ENCODE results near the gene RAB6B. TPM values are rescaled to one million over a fixed set of nuclear protein-coding genes. Genes with fewer than 3 reads are reported as not detected.
A peak's percentile ranks its signal among the peaks of the same experiment; 100 is the strongest.

Gene RAB6B
- total and polyA plus RNA-seq, 2 experiments from 2014 or later, result 2.6 to 3.0 TPM

DNA sequence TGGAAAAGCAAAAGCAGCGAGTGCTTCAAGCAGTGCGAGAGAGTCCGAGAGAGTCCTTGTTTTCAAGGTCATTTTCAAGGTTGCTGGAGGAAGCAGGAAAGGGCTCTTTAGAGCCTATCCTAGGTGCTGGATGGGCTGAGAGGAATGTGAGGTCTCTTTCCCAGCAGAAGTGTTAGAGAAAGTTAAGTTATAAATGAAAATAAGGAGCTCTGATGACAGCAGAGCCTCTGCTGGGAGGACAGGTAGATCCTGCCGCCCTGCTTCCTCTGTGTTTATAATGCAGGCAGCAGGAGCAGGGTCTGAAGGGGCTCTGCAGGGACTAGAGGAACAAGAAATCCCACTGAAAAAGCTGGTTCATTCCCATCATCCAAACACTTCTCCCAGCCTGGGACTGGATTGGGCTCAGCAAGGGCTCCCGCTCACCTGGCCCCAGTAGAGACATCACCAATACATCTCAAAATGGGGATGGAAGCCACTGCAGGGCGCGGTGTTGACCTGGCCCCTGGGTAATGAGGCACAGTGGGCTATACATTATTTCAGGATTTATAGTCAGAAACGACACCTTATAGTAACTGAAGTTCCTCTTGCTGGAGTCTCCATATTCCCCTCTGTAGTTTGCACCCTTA lies 41.5 kb upstream of the RAB6B start:
- no peaks in the 10 kb centered on the region for H3K27me3 ChIP-seq
- H3K4me3 ChIP-seq, result no peak overlapping the region
- no peaks in the 10 kb centered on the region for H3K36me3 ChIP-seq
- H3K4me1 ChIP-seq (ENCODE audit: low read depth), result peaks cover 3% of the 10 kb centered on the region
- DNase-seq (ENCODE audit: low read depth in 1 of 2, low spot score in 1 of 2), result peak in 1 of 2 donors; percentile 20
- TF ChIP-seq, protein P1, sequence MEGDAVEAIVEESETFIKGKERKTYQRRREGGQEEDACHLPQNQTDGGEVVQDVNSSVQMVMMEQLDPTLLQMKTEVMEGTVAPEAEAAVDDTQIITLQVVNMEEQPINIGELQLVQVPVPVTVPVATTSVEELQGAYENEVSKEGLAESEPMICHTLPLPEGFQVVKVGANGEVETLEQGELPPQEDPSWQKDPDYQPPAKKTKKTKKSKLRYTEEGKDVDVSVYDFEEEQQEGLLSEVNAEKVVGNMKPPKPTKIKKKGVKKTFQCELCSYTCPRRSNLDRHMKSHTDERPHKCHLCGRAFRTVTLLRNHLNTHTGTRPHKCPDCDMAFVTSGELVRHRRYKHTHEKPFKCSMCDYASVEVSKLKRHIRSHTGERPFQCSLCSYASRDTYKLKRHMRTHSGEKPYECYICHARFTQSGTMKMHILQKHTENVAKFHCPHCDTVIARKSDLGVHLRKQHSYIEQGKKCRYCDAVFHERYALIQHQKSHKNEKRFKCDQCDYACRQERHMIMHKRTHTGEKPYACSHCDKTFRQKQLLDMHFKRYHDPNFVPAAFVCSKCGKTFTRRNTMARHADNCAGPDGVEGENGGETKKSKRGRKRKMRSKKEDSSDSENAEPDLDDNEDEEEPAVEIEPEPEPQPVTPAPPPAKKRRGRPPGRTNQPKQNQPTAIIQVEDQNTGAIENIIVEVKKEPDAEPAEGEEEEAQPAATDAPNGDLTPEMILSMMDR (IDR thresholded peaks at IDR 0.05; ENCODE audit: low read depth, low read length), result no peak
- no peak overlapping the region for H3K27ac ChIP-seq
- no peaks in the 10 kb centered on the region for H3K9me3 ChIP-seq (ENCODE audit: low read depth)

- TF ChIP-seq, protein P1 (IDR thresholded peaks at IDR 0.05; ENCODE audit: low read depth, low read length), result no peak
- Histone ChIP-seq H3K27me3 (no peaks in the 10 kb centered on the region), H3K27ac (no peak overlapping the region), H3K4me1 (ENCODE audit: low read depth) (no peaks in the 10 kb centered on the region), H3K9me3 (ENCODE audit: low read depth) (no peaks in the 10 kb centered on the region), H3K4me3 (no peak overlapping the region), H3K36me3 (no peaks in the 10 kb centered on the region)
- no peak for DNase-seq (ENCODE audit: low read depth in 1 of 2, low spot score in 1 of 2)
These were observed 40.4 kb upstream of the RAB6B start for GRCh38 chr3:133935843-133936769.

GRCh38 chr3:133934996-133935842 lies 39.5 kb upstream of the RAB6B start:
- TF ChIP-seq, protein P1 (IDR thresholded peaks at IDR 0.05; ENCODE audit: low read depth, low read length), result no peak
- no peak overlapping the region for H3K4me3 ChIP-seq
- no peak for DNase-seq (ENCODE audit: low read depth in 1 of 2, low spot score in 1 of 2)
- no peaks in the 10 kb centered on the region for H3K9me3 ChIP-seq (ENCODE audit: low read depth)
- no peaks in the 10 kb centered on the region for H3K4me1 ChIP-seq (ENCODE audit: low read depth)
- H3K27ac ChIP-seq, result no peak overlapping the region
- no peaks in the 10 kb centered on the region for H3K36me3 ChIP-seq
- no peaks in the 10 kb centered on the region for H3K27me3 ChIP-seq

DNA sequence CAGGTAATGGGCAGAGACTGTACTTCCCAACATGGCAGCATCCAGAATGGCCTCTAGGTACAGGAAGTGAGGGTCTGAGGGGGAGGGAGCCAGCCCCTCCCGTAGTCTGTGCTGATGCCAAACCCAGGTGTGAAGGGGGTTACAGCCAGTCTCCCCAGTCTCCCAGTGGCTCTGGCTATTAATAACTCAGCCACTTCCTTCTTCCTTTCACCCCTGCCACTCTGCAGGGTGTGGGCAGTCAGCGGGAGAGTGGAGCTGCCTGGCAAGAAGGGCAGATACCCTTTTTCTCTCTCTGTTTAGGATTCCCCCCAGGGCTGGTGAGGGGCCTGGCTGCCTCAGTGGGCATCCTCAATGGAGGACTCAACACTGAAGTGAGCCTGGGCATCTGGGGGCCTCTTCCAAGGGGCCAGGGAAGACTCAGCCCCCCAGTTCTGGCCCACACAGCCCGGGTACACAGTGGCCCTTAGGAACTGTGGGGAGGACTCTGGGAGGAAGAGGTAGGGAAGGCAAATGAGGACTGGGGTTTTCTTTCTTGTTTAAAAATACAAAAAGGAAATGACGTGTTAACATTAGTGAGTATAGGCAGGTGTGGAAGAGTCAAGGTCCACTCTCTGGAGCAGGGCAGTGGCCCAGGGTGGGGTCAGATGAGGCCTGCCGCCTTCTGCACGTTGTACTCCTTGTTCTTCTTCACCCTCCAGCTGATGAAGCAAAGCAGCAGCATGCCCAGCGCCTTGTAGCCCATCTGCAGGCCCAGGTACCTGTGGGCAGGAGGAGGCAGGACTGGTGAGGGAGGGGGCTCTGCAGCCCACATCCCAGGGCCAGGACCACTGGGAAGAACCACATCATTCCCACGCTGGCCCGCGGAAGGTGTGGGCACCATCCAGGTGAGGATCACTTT lies 38.6 kb upstream of the RAB6B start:
- H3K27me3 ChIP-seq, result peaks cover under 1% of the 10 kb centered on the region
- H3K36me3 ChIP-seq, result no peaks in the 10 kb centered on the region
- no peaks in the 10 kb centered on the region for H3K9me3 ChIP-seq (ENCODE audit: low read depth)
- H3K27ac ChIP-seq, result no peak overlapping the region
- TF ChIP-seq, protein P1 (IDR thresholded peaks at IDR 0.05; ENCODE audit: low read depth, low read length), result no peak
- H3K4me1 ChIP-seq (ENCODE audit: low read depth), result no peaks in the 10 kb centered on the region
- DNase-seq (ENCODE audit: low read depth in 1 of 2, low spot score in 1 of 2), result no peak
- no peak overlapping the region for H3K4me3 ChIP-seq

All from cardiac muscle cell (in vitro differentiated cells and primary cell).